DMS53 (cell line): ENCODE results near the gene PIK3C2G.

Experiments
- DNase-seq: peaks from one replicate; lab custom pipeline; 2025; lab: John Stamatoyannopoulos, UW

Gene PIK3C2G

DNA sequence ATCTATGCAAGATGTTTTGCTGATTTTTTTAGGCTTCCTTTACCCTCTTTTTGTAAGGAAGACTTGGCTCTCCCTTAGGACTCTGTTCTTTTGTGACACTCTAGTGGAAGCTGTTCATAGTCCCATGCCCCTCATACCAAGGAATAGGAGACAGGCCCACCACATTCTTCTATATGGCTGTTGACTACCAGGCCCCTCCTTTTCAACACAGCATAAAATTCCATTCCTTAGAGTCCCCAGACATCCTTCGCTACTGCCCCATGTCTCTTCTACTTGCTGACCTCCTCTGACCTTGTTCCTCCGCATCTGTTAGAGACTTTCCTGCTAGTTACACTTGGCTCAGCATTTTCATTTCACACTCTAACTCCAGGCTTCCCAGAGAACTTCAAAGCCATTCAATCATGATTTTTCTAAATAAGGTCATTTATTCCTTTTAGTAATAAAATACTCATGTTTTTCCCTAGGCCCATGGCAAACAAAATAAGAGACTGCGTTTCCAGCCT lies 9.7 kb downstream of the PIK3C2G start:
- no peak for DNase-seq

DNA sequence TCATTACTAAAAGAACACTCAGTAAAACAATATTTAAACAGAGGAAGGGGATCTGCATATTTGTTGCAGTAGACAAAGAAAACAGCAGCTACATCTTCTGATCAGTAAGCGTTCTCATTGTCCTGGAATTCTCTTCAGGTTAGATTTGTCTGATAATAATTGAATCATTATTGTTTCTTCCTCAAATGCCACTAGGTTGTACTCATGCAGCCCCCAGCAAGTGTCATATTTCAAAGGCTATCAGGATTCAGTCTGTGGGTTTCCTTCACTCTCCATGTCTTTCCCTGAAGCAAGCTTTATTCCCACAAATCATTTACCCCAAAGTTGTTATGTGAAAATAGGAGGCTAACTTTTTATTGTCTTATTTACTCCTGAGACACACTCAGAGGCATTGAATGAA lies 14.7 kb downstream of the PIK3C2G start:
- DNase-seq = no peak

GRCh38 chr12:18277196-18277595 lies 15.9 kb downstream of the PIK3C2G start:
- no peak for DNase-seq

- DNase-seq = no peak
These were observed 19.4 kb downstream of the PIK3C2G start for GRCh38 chr12:18280728-18281127.

GRCh38 chr12:18281941-18282340 lies 20.6 kb downstream of the PIK3C2G start:
- no peak for DNase-seq

DNA sequence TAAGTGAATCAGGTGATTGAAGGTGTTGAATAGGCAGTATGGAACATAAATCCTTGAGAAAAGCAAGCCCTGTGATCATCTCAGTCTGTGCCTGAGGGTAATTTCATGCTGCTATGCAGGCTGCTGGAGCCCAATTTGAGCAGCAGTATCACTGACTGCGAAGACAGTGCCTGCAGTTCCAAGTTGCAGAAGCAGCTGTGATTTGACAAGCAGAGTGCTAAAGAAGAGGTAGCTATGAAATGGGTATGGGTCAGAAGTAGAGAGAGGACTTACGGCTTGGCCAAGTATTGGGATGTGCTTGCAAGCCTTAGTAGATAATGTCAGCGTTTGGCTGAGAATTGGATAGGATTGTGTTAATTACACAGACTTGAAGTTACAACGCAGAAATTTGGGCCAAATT lies 22.5 kb downstream of the PIK3C2G start:
- no peak for DNase-seq

GRCh38 chr12:18284386-18284785 lies 23.1 kb downstream of the PIK3C2G start:
- DNase-seq = no peak

DNA sequence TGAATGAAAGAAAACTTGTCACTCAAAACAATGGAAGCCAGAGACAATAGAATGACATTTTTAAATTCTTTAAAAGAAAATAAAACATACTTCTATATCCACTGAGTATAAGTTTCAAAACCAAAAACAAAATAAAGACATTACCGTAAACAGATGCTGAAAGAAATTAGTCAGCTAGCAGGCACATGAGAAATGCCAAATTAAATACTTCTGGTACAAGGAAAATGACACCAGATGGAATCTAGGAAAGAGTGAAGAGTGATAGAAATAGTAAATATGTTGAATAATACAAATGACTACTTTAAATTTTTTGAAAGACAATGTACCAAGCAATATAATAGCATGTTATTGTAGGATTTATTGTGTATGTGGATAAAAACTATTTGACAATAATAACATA lies 23.8 kb downstream of the PIK3C2G start:
- DNase-seq = no peak

DNA sequence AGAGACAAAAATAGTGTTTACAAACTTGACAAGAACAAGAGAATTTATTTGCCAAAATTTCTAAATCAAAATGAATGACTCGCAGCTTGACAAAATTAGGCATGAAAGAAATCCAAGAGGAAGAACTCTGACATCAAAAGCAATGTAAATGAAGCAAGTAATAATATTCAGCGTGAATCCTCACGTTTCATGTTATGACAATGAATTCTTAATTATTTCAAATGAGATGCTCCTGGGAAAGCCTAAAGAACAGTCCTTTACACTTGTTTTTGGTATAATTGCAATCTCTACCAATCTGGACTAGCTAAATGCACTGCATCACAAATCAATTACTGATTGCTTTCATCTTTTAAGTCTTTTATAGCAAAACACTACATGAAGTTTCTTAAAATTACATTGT lies 29.1 kb downstream of the PIK3C2G start:
- no peak for DNase-seq

GRCh38 chr12:18294889-18295288 lies 33.6 kb downstream of the PIK3C2G start:
- no peak for DNase-seq

- DNase-seq = no peak
These were observed 35.0 kb downstream of the PIK3C2G start for GRCh38 chr12:18296201-18296908.

- DNase-seq = no peak
These were observed 35.6 kb downstream of the PIK3C2G start for GRCh38 chr12:18296909-18297280.

- DNase-seq = no peak
These were observed 36.6 kb downstream of the PIK3C2G start for GRCh38 chr12:18297902-18298301.

DNA sequence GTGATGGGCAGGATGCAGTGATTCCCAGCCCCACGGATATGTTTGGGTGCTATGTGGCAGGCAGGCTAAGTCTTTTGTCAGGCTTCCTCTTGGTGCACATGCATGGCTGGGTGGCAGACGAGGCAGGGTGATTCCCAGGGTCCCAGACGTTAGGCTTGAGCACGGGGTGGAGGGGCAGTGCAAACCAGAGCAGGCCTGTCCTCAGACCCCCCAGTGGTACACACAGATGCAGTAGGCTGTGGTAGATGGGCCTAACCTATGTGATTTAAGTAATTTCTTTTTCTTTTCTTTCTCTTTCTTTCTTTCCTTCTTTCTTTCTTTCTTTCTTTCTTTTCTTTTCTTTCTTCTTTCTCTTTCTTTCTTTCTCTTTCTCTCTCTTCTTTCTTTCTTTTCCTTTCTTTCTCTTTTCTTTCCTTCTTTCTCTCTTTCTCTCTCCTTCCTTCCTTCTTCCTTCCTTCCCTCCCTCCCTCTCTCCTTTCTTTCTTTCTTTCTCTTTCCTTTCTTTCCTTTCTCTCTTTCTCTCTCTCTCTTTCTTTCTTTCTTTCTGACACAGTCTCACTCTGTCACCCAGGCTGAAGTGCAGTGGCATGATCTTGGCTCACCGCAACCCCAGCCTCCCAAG lies 41.6 kb downstream of the PIK3C2G start:
- no peak for DNase-seq

GRCh38 chr12:18304609-18305008 lies 43.3 kb downstream of the PIK3C2G start:
- DNase-seq = no peak

DNA sequence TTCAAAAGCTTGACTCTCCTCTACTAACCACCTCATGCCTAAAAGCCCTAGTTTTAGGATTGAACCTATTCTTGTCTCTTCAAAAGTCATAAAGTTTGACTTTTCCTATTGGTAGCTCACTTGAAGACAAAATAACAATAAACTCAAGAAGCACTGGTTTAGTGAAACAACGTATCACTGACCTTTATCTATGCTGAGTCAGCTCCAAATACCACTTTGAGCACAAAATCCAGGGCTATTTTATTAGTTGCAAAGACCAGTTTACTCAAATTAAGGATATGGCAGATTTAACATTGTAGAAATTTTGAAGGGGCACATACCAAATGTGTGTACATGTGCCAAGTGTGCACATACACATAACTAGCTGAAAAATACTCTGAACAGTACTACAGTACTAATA lies 45.0 kb downstream of the PIK3C2G start:
- DNase-seq = no peak

DNA sequence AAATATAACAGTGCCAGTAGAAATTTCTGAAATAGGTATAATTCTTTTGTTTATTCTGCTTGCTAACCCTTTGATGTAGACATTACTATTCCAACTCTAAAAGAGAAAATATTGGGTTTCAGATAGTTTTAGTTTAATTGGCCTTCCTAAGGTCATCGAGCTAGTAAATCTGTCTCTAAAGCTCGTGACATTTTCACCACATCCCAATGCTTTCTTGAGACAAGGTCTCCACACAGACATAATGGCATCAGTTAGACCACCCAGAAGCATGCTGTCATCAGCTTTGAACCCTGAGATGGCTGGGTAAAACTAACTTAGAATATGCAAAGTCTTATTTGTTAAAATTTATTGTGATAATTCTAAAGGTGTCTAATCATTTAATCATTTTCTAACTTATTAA lies 52.0 kb downstream of the PIK3C2G start:
- no peak for DNase-seq

GRCh38 chr12:18320036-18320617 lies 58.8 kb downstream of the PIK3C2G start:
- peak; percentile 89 for DNase-seq

GRCh38 chr12:18320976-18321375 lies 59.7 kb downstream of the PIK3C2G start:
- no peak for DNase-seq

DNA sequence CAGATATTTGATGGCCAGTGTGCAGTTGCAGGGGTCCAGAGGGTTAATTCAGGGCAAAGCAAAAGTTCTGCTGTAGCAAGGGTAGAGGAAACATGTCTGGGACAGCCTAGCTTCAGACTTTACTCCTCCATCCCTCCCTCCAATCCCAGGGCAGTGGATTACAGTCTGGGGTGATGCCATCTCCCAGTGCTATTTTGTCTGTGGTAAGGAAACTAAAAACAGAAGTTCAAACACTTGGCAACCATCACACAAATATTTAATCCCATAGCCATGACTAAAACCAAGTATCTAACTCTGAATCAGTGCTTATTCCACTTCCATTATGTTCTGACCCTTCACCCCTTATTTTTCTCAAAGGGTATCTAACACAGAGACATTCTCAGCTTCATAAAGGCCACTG lies 61.8 kb downstream of the PIK3C2G start:
- no peak for DNase-seq

DNA sequence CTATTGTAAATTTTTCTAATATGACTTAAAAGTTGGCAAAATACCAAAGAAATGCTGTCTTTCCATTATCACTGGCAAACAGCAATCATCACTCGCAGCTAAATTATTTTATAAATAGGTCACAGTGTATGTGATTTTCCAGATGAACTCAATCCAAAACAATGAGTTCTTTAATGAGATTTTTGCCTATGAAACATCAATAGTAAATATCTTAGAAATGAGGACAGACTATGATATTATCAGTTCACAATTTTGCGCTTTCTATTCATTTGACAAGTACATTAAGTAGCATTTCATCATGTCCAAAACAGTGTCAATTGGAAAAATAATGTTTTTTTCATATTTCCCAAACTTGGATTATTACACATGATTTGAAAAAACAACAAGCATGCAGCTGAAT lies 65.7 kb downstream of the PIK3C2G start:
- no peak for DNase-seq

DNA sequence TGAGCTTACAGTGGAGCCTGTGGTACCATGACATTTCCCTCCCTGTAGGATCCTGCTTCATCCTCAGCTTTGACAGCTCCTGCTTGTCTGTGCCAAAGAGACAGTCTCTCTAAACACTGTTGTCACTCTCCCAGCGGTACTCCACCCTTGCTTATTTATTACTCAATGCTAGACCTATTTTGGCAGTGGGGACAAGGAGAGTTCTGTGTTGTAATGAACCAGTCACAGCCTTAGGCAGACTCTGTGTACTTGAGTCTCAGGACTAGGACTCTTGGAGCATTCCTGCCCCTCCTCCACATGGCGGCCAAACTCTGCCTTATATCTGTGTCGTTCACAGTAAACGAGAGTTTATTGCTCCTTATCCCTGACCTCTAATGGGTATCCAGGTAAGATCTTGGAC lies 70.9 kb downstream of the PIK3C2G start:
- no peak for DNase-seq

DNA sequence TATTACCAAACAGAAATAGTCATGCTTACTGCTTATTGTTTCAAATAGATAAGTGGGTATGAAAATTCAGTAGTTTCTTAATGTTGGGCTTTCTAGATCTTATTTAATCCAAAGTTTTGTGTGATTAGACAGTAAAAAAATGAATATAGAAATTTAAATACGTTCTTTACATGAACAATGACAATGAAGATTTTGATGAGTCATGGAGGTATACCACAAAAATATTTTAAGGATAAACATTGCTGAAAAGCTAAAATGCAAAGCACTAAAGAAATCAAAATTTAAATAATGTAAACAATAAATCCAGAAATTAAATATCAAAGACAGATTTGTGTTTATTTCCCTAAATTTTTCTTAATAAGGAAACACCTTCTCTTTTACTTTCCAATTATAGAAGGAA lies 78.3 kb downstream of the PIK3C2G start:
- no peak for DNase-seq

DNA sequence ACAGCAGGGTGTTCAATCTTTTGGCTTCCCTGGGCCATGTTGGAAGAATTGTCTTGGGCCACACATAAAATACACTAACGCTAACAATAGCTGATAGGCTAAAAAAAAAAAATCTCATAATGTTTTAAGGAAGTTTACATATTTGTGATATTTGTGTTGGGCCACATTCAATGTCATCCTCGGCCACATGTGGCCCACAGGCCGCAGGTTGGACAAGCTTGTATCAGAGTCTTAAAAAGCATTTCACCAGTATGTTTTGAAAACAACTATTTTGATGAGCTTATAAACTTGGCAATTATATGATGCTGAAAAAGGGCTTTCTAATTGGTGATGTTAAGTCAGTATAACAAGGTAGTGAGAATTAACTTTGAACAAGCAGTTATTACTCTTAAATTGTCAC lies 78.9 kb downstream of the PIK3C2G start:
- no peak for DNase-seq
